CD4-positive, alpha-beta T cell treated with Interleukin-21 for 1 hour (primary cell): Measurements from ENCODE around the gene PIK3CD.
A peak's percentile ranks its signal among the peaks of the same experiment; 100 is the strongest.
"Not testable (repeated sequence)": the region's sequence is repeated elsewhere in the genome, so short reads cannot be mapped to it uniquely, and the experiment has no call there.

Experiments
- DNase-seq: peaks from one replicate; pipeline ENCODE4 v3.0.0-alpha.2; 2020

PIK3CD gene

DNA sequence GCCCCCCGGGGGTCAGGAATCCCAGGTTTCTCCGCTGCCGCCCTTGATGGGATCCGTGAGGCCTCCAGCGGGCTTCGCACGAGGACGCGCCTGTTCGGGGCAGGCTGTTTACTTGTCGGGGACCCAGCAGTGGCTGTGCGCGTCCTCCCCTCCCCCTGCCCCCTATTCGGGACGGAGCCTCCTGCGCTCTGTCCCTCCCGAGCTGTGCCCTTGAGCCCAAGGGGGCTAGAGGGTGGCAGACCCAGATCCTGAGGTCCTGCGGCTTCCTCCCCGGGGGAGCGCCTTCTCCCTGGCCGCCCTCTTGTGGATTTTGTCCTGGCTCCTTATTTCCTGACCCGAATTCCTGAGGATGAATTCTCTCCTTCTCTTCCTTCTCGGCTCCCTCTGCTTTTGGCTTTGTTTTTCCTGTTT lies 38.4 kb downstream of the PIK3CD start:
- DNase-seq: no peak

DNA sequence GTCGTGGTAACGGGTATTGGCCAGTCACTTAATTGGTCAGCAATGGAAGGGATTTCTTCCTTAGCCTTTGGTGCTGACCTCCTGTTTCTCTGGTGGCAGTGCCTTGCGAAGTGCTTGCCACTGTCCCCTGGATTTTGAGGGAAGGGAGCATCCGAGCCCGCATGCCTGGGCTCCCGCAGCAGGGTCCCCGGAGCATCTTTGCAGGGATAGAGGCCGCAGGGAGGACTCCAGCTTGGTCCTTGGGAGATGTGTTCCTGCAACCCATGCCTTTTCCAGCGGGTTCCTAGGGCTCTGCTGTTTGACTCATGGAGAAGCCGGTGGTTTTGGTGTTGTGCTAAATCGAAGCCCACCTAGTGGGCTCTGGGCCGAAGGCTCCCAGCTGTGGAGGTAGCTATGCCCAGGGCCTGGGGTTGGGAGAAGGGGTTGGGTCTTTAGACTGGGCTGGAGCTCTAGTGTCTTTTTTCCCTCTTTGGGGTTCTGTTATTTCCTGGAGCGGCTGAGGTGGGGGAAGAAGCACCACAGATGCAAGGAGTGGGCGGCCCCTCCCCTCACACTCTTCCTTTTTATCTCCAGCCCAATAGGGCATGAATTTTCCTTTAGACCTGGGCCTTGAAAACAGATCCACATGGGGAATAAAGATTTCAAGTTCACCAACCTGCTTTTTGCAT lies 39.0 kb downstream of the PIK3CD start:
- no peak for DNase-seq

DNA sequence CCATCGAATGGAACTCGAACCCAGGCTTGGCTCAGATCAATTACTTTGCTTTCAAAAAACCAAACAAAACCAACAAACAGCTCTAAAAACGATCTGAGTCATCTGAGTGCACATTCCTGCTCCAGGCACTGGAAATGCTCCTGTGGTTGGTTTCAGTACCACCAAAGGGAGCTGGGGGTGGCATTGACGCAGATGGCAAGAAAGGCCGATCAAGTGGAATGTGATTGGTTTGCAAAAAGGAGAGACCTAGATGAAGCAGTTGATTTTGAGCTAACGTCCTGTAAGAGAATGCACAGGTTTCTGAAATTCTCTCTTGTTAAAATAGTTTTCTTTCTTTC lies 39.5 kb downstream of the PIK3CD start:
- DNase-seq: no peak

- DNase-seq: no peak
Measured at GRCh38 chr1:9691691-9692090, 40.2 kb downstream of the PIK3CD start.

DNA sequence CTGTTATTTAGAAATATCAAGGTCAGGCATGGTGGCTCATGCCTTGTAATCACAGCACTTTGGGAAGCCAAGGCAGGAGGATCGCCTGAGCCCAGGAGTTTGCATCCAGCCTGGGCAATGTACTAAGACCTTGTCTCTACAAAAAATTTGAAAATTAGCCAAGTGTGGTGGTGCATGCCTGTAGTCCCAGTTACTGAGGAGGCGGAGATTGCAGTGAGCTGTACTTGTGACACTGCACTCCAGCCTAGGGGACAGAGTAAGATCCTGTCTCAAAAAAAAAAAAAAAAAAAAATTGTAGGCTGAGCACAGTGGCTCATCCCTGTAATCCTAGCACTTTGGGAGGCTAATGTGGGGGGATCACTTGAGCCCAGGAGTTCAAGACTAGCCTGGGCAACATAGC lies 45.3 kb downstream of the PIK3CD start:
- DNase-seq: no peak

DNA sequence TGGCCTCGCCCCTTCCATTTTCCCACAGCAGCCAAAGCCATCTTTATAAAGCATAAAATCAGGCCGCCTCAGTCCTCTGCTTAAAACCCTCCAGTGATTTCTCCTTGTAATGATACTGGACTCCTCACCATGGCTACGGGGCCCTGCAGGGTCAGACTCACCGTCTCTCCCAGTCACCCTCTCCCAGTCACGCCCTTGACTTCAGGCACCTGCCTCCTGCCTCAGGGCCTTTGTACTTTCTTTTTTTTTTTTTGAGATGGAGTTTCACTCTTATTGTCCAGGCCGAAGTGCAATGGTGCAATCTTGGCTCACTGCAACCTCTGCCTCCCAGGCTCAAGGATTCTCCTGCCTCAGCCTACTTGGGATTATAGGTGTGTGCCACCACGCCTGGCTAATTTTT lies 47.8 kb downstream of the PIK3CD start:
- DNase-seq: no peak

GRCh38 chr1:9700340-9700739 lies 48.8 kb downstream of the PIK3CD start:
- DNase-seq: no peak

- no peak for DNase-seq
Measured at GRCh38 chr1:9701665-9702064, 50.1 kb downstream of the PIK3CD start.

DNA sequence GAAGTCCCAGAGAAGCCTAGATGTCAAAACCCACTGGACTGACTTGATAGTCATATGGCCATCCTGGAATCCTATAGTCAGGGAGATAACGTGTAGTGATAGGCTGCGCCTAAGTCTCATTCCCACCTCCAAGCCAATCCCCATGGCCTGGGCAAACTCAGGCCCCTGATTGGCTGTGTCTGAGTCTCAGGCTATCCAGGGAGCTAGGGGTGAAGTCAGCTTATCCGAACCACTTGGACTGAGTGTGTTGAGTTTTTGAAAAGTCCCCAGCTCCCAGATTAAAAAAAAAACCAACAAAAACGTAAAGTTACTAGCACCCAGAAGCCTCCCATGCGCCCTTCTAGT lies 51.6 kb downstream of the PIK3CD start:
- DNase-seq: no peak

- DNase-seq: no peak
Measured at GRCh38 chr1:9703681-9704080, 52.1 kb downstream of the PIK3CD start.

GRCh38 chr1:9705337-9706093 lies 54.0 kb downstream of the PIK3CD start:
- no peak for DNase-seq

DNA sequence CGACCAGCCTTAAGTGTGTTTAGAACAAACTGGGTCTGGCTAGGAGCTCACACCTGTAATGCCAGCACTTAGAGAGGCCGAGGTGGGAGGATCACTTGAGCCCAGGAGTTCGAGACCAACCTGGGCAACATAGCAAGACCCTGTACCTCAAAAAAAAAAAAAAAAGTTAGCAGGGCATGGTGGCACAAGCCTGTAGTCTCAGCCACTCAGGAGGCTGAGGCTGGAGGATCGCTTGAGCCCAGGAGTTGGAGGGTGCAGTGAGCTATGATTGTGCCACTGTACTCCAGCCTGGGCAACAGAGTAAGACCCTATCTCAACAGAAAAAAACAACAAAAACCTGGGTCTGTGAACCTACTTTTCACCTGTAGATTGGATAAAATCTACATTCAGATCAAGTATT lies 54.6 kb downstream of the PIK3CD start:
- no peak for DNase-seq

- DNase-seq: no peak
Measured at GRCh38 chr1:9710037-9710436, 58.5 kb downstream of the PIK3CD start.

DNA sequence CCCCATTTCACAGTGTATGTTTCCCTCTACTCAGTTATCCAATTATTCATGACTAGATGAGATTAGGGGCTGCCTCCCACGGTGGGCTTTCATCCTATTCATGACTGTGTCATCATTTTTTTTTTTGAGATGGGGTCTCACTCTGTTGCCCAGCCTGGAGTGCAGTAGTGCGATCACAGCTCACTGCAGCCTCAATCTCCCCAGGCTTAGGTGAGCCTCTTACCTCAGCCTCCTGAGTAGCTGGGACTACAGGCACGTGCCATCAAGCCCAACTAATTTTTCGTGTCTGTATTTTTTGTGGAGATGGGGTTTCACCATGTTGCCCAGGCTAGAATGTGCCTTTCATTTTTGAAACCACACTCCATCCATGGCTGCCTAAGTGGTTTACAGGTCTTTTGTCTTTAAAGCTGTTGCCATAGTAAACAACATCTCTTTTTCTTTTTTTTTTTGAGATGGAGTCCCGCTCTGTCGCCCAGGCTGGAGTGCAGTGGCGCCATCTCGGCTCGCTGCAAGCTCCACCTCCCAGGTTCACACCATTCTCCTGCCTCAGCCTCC lies 60.0 kb downstream of the PIK3CD start:
- no peak for DNase-seq

DNA sequence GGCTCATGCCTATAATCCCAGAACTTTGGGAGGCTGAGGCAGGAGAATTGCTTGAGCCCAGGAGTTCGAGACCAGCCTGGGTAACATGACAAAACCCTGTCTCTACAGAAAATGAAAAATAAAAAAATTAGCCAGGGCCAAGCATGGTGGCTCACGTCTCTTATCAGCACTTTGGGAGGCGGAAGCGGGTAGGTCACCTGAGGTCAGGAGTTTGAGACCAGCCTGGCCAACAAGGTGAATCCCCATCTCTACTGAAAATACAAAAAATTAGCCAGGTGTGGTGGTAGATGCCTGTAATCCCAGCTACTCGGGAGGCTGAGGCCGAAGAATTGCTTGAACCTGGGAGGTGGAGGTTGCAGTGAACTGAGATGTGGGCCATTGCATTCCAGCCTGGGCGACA lies 61.2 kb downstream of the PIK3CD start:
- DNase-seq: not testable (repeated sequence)

- peak; percentile 66 for DNase-seq
Measured at GRCh38 chr1:9714257-9714718, 62.8 kb downstream of the PIK3CD start.

DNA sequence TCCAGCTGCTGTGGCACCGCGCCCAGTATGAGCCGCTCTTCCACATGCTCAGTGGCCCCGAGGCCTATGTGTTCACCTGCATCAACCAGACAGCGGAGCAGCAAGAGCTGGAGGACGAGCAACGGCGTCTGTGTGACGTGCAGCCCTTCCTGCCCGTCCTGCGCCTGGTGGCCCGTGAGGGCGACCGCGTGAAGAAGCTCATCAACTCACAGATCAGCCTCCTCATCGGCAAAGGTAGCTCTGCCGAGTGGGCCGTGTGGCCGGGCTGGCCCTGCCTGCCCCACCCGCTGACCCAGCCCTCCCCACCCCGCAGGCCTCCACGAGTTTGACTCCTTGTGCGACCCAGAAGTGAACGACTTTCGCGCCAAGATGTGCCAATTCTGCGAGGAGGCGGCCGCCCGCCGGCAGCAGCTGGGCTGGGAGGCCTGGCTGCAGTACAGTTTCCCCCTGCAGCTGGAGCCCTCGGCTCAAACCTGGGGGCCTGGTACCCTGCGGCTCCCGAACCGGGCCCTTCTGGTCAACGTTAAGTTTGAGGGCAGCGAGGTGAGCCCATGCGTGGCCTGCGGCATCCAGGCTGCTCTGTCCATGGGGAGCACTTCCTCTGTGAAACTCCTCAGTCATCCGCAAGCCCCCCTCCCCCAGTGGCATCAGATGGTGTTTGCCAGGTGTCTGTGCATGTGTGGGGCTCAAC lies 64.2 kb downstream of the PIK3CD start:
- DNase-seq: peak; percentile 47

GRCh38 chr1:9716404-9717192 lies 65.1 kb downstream of the PIK3CD start:
- no peak for DNase-seq

- peak; percentile 91 for DNase-seq
Measured at GRCh38 chr1:9717193-9718005, 65.9 kb downstream of the PIK3CD start.

- DNase-seq: no peak
Measured at GRCh38 chr1:9718006-9718680, 66.6 kb downstream of the PIK3CD start.

- DNase-seq: no peak
Measured at GRCh38 chr1:9719978-9720722, 68.6 kb downstream of the PIK3CD start.
